PC-3 (cell line): ENCODE results near the gene SKA2. TPM values are rescaled to one million over a fixed set of nuclear protein-coding genes. Genes with fewer than 3 reads are reported as not detected.
A peak's percentile ranks its signal among the peaks of the same experiment; 100 is the strongest.

ENCODE experiments used
- ATAC-seq: fragments of 200-7000 bp; cut with Tn5 transposase; 2 replicates; pipeline ENCODE4 v1.9.1; 2020; ENCODE audit warnings: mild to moderate bottlenecking, moderate library complexity
- BruUV-seq: library from RNA; stranded (reverse); fragments of 400-500 nt; replicated peaks from 2 replicates; lab custom pipeline; 2021; lab: Mats Ljungman, UMichigan
- CTCF ChIA-PET: fragments of 300-600 bp; sonication (Branson Sonifier 250); formaldehyde crosslinking; loops from one replicate; lab custom pipeline; 2022; ENCODE audit warnings: antibody characterized with exemption; lab: Charles Lee
- POLR2A ChIA-PET: fragments of 300-600 bp; sonication (Branson Sonifier 250); formaldehyde crosslinking; loops from one replicate; lab custom pipeline; 2022; ENCODE audit warnings: antibody characterized with exemption; ENCODE audit not compliant: unreplicated experiment; lab: Charles Lee
- DNase-seq: peaks from one replicate; pipeline ENCODE4 v3.0.0-alpha.2; 2015
- H2AFZ ChIP-seq: fragments of 300-600 bp; sonication (generic); 2 replicates; pipeline ENCODE4 v1.6.0; 2016; ENCODE audit warnings: antibody characterized with exemption, low read length
- H3F3A ChIP-seq: fragments of 300-600 bp; sonication (generic); one replicate; pipeline ENCODE4 v1.6.0; 2017; ENCODE audit warnings: antibody characterized with exemption, low read length, control low read depth, mild to moderate bottlenecking; ENCODE audit not compliant: unreplicated experiment
- H3K27ac ChIP-seq: fragments of 300-600 bp; sonication (generic); 2 replicates; pipeline ENCODE4 v1.5.1; 2016; ENCODE audit warnings: mild to moderate bottlenecking, low read length
- H3K27me3 ChIP-seq: fragments of 300-600 bp; sonication (generic); 2 replicates; pipeline ENCODE4 v1.6.1; 2016; ENCODE audit warnings: low read length, mixed read lengths
- H3K36me3 ChIP-seq: fragments of 300-600 bp; sonication (generic); 2 replicates; pipeline ENCODE4 v1.6.1; 2016; ENCODE audit warnings: low read depth, mixed run types, low read length, mixed read lengths
- H3K4me1 ChIP-seq: fragments of 300-600 bp; sonication (generic); 2 replicates; pipeline ENCODE4 v1.5.1; 2016; ENCODE audit warnings: low read length; ENCODE audit not compliant: insufficient read depth
- H3K4me2 ChIP-seq: fragments of 300-600 bp; sonication (generic); 2 replicates; pipeline ENCODE4 v1.6.0; 2016; ENCODE audit warnings: low read length
- H3K4me3 ChIP-seq: fragments of 300-600 bp; sonication (generic); 2 replicates; pipeline ENCODE4 v1.5.1; 2016; ENCODE audit warnings: mild to moderate bottlenecking, low read length, mixed read lengths
- H3K79me2 ChIP-seq: fragments of 300-600 bp; sonication (generic); 2 replicates; pipeline ENCODE4 v1.6.1; 2017; ENCODE audit warnings: low read length, mixed read lengths
- H3K9ac ChIP-seq: fragments of 300-600 bp; sonication (generic); 2 replicates; pipeline ENCODE4 v1.6.0; 2016; ENCODE audit warnings: mild to moderate bottlenecking, low read length
- H3K9me2 ChIP-seq: fragments of 300-600 bp; sonication (generic); replicated peaks from 2 replicates; pipeline ENCODE4 v1.6.1; 2016; ENCODE audit warnings: mixed run types, low read length, mixed read lengths
- H3K9me3 ChIP-seq: fragments of 300-600 bp; sonication (generic); 2 replicates; pipeline ENCODE4 v1.6.1; 2016; ENCODE audit warnings: low read length, mixed read lengths
- H4K20me1 ChIP-seq: fragments of 300-600 bp; sonication (generic); 2 replicates; pipeline ENCODE4 v1.6.1; 2016; ENCODE audit warnings: low read length, mixed read lengths
- CTCF ChIP-seq: fragments of 300-600 bp; sonication (generic); conservative IDR thresholded peaks from 2 replicates; pipeline ENCODE4 v1.5.1; 2017; ENCODE audit warnings: antibody characterized with exemption, low read depth, mild to moderate bottlenecking, low read length
- EZH2 ChIP-seq: fragments of 300-600 bp; sonication (generic); IDR thresholded peaks from one replicate; pipeline ENCODE4 v1.6.1; 2017; ENCODE audit warnings: antibody characterized with exemption, mild to moderate bottlenecking, low read length; ENCODE audit not compliant: unreplicated experiment
- EZH2phosphoT487 ChIP-seq: fragments of 300-600 bp; sonication (generic); IDR thresholded peaks from 2 replicates; pipeline ENCODE4 v1.6.1; 2018; ENCODE audit warnings: mild to moderate bottlenecking, antibody characterized with exemption, low read length, borderline replicate concordance
- intact Hi-C: fragments of 100-400 bp; cut with micrococcal nuclease; formaldehyde crosslinking; loops from 2 replicates; pipeline ENCODE4 v1.9.0; 2023
- microRNA-seq: library from miRNA; unstranded; fragments of <30 nt; microRNA quantifications from one replicate; pipeline ENCODE4 v1.1.0, GENCODE V29; 2020; ENCODE audit not compliant: unreplicated experiment
- total RNA-seq: library from RNA; depleted of rRNA; stranded (reverse); fragments of >200 nt; gene quantifications from 2 replicates; pipeline ENCODE4 v1.2.3, GENCODE V29; 2014; rRNA removed

Gene SKA2
- total RNA-seq, 1 experiment from 2014 or later: 143 TPM

- Histone ChIP-seq H3K4me1 (no peaks in the 10 kb centered on the region), H3K9ac (no peak overlapping the region), H3K79me2 (no peaks in the 10 kb centered on the region), H3K4me3 (no peak overlapping the region), H4K20me1 (no peaks in the 10 kb centered on the region), H3F3A (no peaks in the 10 kb centered on the region), H3K27me3 (no peaks in the 10 kb centered on the region), H3K4me2 (no peak overlapping the region), H3K36me3 (peaks cover 29% of the 10 kb centered on the region; the same call in 1 of the 2 replicates), H3K9me3 (no peaks in the 10 kb centered on the region), H3K27ac (no peak overlapping the region), H3K9me2 (no peaks in the 10 kb centered on the region), H2AFZ (no peak overlapping the region)
- intact Hi-C loops: no loop called here
- no peak for DNase-seq
- no peak for ATAC-seq
- TF ChIP-seq EZH2 (no peak), CTCF (no peak), EZH2phosphoT487 (no peak)
- ChIA-PET POLR2A (no interaction called here), CTCF (no interaction called here)
- no TSS peak for BruUV-seq
Observed at GRCh38 chr17:59062509-59062908, 92.5 kb downstream of the SKA2 start.

Small RNA genes within 50 kb of the gene (microRNA-seq; reads per million reads assigned to microRNA genes)
- gene MIR301A (2,542 reads per million, percentile 88 among the genes with 10 or more reads in this experiment), gene MIR454 (2,967 reads per million, percentile 89 among the genes with 10 or more reads in this experiment)

Other genes with a start within 250 kb of the SKA2 start
- gene TRIM37, start 48.3 kb downstream of the SKA2 start, total RNA-seq: 35.1 and 42.0 TPM in 2 replicates
- 77.2 and 78.9 TPM in 2 replicates for gene PRR11, start 560 bp upstream of the SKA2 start, total RNA-seq
- 28.5 and 31.8 TPM in 2 replicates for gene SMG8, start 54.8 kb upstream of the SKA2 start, total RNA-seq
- 1.2 and 1.5 TPM in 2 replicates for gene GDPD1, start 65.3 kb upstream of the SKA2 start, total RNA-seq
- 0.47 and 1.1 TPM in 2 replicates for gene YPEL2, start 176.5 kb upstream of the SKA2 start, total RNA-seq